OCI-LY7 (cell line): Measurements from ENCODE around the gene FAM117A. TPM values are rescaled to one million over a fixed set of nuclear protein-coding genes. Genes with fewer than 3 reads are reported as not detected.

Source experiments
- BruUV-seq: library from RNA; stranded (reverse); fragments of 400-500 nt; replicated peaks from 2 replicates; lab custom pipeline; 2021; lab: Mats Ljungman, UMichigan
- CTCF ChIA-PET: fragments of 300-600 bp; sonication (Branson Sonifier 250); formaldehyde crosslinking; loops from one replicate; lab custom pipeline; 2022; ENCODE audit warnings: antibody characterized with exemption; ENCODE audit not compliant: unreplicated experiment; lab: Charles Lee
- POLR2A ChIA-PET: fragments of 300-600 bp; sonication (Branson Sonifier 250); formaldehyde crosslinking; loops from one replicate; lab custom pipeline; 2022; ENCODE audit warnings: antibody characterized with exemption; lab: Charles Lee
- DNase-seq: peaks from one replicate; pipeline ENCODE4 v3.0.0-alpha.2; 2015; ENCODE audit warnings: low spot score
- H2AFZ ChIP-seq: fragments of 200-600 bp; sonication (generic), shearing (Covaris generic); 2 replicates; pipeline ENCODE4 v1.6.1; 2014; ENCODE audit warnings: mild to moderate bottlenecking, antibody characterized with exemption, low read length, moderate library complexity
- H3K27ac ChIP-seq: fragments of 200-600 bp; sonication (generic); 2 replicates; pipeline ENCODE4 v1.5.1; 2014; ENCODE audit warnings: mixed run types, low read depth, mild to moderate bottlenecking, moderate library complexity, low read length, inconsistent platforms; ENCODE audit not compliant: poor library complexity, severe bottlenecking
- H3K36me3 ChIP-seq: fragments of 200-600 bp; sonication (generic); 2 replicates; pipeline ENCODE4 v1.6.1; 2014; ENCODE audit warnings: mild to moderate bottlenecking, antibody characterized with exemption, low read length, moderate library complexity, mixed read lengths; ENCODE audit not compliant: insufficient read depth
- H3K4me1 ChIP-seq: fragments of 200-600 bp; sonication (generic); 2 replicates; pipeline ENCODE4 v1.5.1; 2014; ENCODE audit warnings: mild to moderate bottlenecking, low read length; ENCODE audit not compliant: insufficient read depth, poor library complexity, severe bottlenecking
- H3K4me2 ChIP-seq: fragments of 200-600 bp; sonication (generic); 2 replicates; pipeline ENCODE4 v1.6.1; 2014; ENCODE audit warnings: mild to moderate bottlenecking, low read length
- H3K4me3 ChIP-seq: fragments of 200-600 bp; sonication (generic); 2 replicates; pipeline ENCODE4 v1.5.1; 2014; ENCODE audit warnings: mild to moderate bottlenecking, low read depth, low read length; ENCODE audit not compliant: poor library complexity, severe bottlenecking
- H3K79me2 ChIP-seq: fragments of 200-600 bp; sonication (generic); 2 replicates; pipeline ENCODE4 v1.6.1; 2016; ENCODE audit warnings: low read depth, mild to moderate bottlenecking, low read length, moderate library complexity, mixed read lengths; ENCODE audit not compliant: insufficient read depth
- H3K9me2 ChIP-seq: fragments of 200-600 bp; sonication (generic); 2 replicates; pipeline ENCODE4 v1.6.1; 2016; ENCODE audit warnings: mild to moderate bottlenecking, low read length, mixed read lengths; ENCODE audit not compliant: insufficient read depth
- H3K9me3 ChIP-seq: fragments of 200-600 bp; sonication (generic); 2 replicates; pipeline ENCODE4 v1.6.1; 2014; ENCODE audit warnings: mild to moderate bottlenecking, mixed run types, low read length, mixed read lengths
- H4K20me1 ChIP-seq: fragments of 200-600 bp; sonication (generic); 2 replicates; pipeline ENCODE4 v1.6.1; 2014; ENCODE audit warnings: mild to moderate bottlenecking, antibody characterized with exemption, low read length, moderate library complexity, mixed read lengths; ENCODE audit not compliant: insufficient read depth
- EZH2phosphoT487 ChIP-seq: fragments of 200-600 bp; sonication (generic); IDR thresholded peaks from 2 replicates; pipeline ENCODE4 v1.6.1; 2018; ENCODE audit warnings: low read depth, borderline replicate concordance, mild to moderate bottlenecking, mixed run types, antibody characterized with exemption, low read length, moderate library complexity, mixed read lengths
- intact Hi-C: fragments of 100-400 bp; cut with micrococcal nuclease; formaldehyde crosslinking; loops from one replicate; pipeline ENCODE4 v1.10.0; 2022; ENCODE audit not compliant: unreplicated experiment
- total RNA-seq, 2 experiments: library from RNA; depleted of rRNA in 1 of 2; stranded (reverse); fragments of >200 nt in 1 of 2; shearing (Covaris generic) in 1 of 2; gene quantifications; 2 replicates each; pipeline ENCODE4 v1.2.3, GENCODE V29; 2014 to 2022
- TF ChIP-seq, protein P1 (sequence below): fragments of 200-600 bp; sonication (generic); conservative IDR thresholded peaks from 2 replicates; pipeline ENCODE4 v1.5.1; 2014; ENCODE audit warnings: mild to moderate bottlenecking, antibody characterized with exemption, low read length, moderate library complexity, mixed read lengths

FAM117A gene
- total RNA-seq, 2 experiments from 2014 or later, result 40.4 to 44.3 TPM

GRCh38 chr17:49715216-49715615, 48.7 kb downstream of the FAM117A start:
- Histone ChIP-seq H4K20me1 (no peaks in the 10 kb centered on the region; the same call in 1 of the 2 replicates), H3K27ac (no peak overlapping the region), H3K9me3 (no peaks in the 10 kb centered on the region), H3K4me1 (no peaks in the 10 kb centered on the region), H3K4me2 (no peak overlapping the region), H3K36me3 (peaks cover 92% of the 10 kb centered on the region), H3K9me2 (no peaks in the 10 kb centered on the region), H3K4me3 (no peak overlapping the region), H3K79me2 (no peaks in the 10 kb centered on the region), H2AFZ (no peak overlapping the region)
- BruUV-seq, result no TSS peak
- TF ChIP-seq EZH2phosphoT487, result no peak
- POLR2A ChIA-PET, result interaction anchor here (0.8 to 1.1 kb wide), 3 partner anchors 8 to 49 kb away, joined by 3 read pairs; partner anchors contain the start of gene FAM117A
- intact Hi-C loops, result no loop called here
- CTCF ChIA-PET, result interaction anchor here (0.7 kb wide), 1 partner anchor 11 kb away, joined by 3 read pairs; no protein-coding TSS in a partner anchor
- no peak for DNase-seq

DNA sequence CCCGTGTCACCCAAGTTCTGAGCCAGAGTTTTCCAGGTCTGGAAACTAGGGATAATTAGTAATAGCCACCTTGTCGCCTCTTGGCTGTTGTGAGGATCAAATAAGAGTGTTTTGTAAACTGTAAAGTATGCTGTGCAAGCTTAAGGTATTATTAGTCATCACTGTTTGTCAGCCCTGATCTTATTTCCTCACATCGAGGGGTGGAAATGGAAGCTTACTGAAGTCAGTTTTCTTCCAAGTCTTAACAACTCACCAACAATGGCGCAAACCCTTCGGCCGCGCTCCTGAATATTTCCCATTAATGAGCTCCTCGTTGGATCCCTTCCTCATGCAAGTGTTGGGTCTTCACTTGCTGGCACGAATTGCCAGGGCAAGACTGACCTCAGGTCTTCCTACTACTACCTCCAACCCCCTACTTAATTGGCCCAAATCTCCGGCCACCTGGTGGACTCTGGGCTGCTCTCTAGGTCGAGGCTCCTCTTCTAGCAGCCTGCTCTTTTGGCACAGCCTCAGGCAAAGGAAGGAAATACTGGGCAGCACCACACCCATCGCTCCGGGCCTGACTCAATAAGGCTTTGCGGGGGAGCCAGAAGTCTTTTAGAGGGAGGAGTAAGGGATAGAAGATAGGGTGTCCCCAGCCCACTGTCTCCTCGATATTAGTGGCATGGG, 55.3 kb downstream of the FAM117A start:
- Histone ChIP-seq H3K4me1 (peaks cover 19% of the 10 kb centered on the region), H3K9me3 (no peaks in the 10 kb centered on the region), H3K79me2 (peaks cover 15% of the 10 kb centered on the region; the same call in 1 of the 2 replicates), H3K4me3 (peak overlapping the region; percentile 20), H4K20me1 (no peaks in the 10 kb centered on the region), H3K27ac (no peak overlapping the region), H3K4me2 (peak overlapping the region; percentile 30; the same call in 1 of the 2 replicates), H3K36me3 (peaks cover 59% of the 10 kb centered on the region), H3K9me2 (no peaks in the 10 kb centered on the region), H2AFZ (no peak overlapping the region)
- TF ChIP-seq, protein P1, sequence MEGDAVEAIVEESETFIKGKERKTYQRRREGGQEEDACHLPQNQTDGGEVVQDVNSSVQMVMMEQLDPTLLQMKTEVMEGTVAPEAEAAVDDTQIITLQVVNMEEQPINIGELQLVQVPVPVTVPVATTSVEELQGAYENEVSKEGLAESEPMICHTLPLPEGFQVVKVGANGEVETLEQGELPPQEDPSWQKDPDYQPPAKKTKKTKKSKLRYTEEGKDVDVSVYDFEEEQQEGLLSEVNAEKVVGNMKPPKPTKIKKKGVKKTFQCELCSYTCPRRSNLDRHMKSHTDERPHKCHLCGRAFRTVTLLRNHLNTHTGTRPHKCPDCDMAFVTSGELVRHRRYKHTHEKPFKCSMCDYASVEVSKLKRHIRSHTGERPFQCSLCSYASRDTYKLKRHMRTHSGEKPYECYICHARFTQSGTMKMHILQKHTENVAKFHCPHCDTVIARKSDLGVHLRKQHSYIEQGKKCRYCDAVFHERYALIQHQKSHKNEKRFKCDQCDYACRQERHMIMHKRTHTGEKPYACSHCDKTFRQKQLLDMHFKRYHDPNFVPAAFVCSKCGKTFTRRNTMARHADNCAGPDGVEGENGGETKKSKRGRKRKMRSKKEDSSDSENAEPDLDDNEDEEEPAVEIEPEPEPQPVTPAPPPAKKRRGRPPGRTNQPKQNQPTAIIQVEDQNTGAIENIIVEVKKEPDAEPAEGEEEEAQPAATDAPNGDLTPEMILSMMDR, result peak; percentile 59
- TF ChIP-seq EZH2phosphoT487, result no peak
- POLR2A ChIA-PET, result interaction anchor here (0.8 to 3.1 kb wide), 7 partner anchors 12 to 79 kb away, joined by 3 to 11 read pairs (median 3); no protein-coding TSS in a partner anchor
- intact Hi-C loops, result loop anchor here (1.0 to 10.0 kb wide), 6 partner anchors 38 to 294 kb away; partner anchors contain the start of genes DLX3, KAT7 and PHB1
- CTCF ChIA-PET, result interaction anchor here (1.0 to 1.4 kb wide), 2 partner anchors 13 to 39 kb away, joined by 3 read pairs; no protein-coding TSS in a partner anchor
- BruUV-seq, result no TSS peak
- DNase-seq, result no peak

GRCh38 chr17:49707608-49708514, 56.1 kb downstream of the FAM117A start, which contains the start of gene SLC35B1:
Gene SLC35B1, minus strand, starts transcription at chr17:49707964. Its CDS starts 131 bp downstream, at chr17:49707833.
- TF ChIP-seq, protein P1, result peak; percentile 97
- no peak for TF ChIP-seq EZH2phosphoT487
- Histone ChIP-seq H3K36me3 (peaks cover 60% of the 10 kb centered on the region), H2AFZ (peak within 1 kb of the TSS; percentile 10; the same call in 1 of the 2 replicates), H3K9me3 (no peaks in the 10 kb centered on the region), H3K4me3 (peak within 1 kb of the TSS; percentile 96), H3K79me2 (peaks cover 15% of the 10 kb centered on the region; the same call in 1 of the 2 replicates), H3K4me2 (peak within 1 kb of the TSS; percentile 96), H3K4me1 (peaks cover 19% of the 10 kb centered on the region), H3K9me2 (no peaks in the 10 kb centered on the region), H3K27ac (peak within 1 kb of the TSS; percentile 53), H4K20me1 (no peaks in the 10 kb centered on the region)
- CTCF ChIA-PET, result interaction anchor here (1.0 to 1.4 kb wide), 2 partner anchors 12 to 39 kb away, joined by 3 read pairs; no protein-coding TSS in a partner anchor
- POLR2A ChIA-PET, result interaction anchor here (0.6 to 3.1 kb wide), 8 partner anchors 10 to 444 kb away, joined by 3 to 11 read pairs (median 3); no protein-coding TSS in a partner anchor
- peak; percentile 99 for DNase-seq
- BruUV-seq, result no TSS peak
- intact Hi-C loops, result loop anchor here (1.0 to 10.0 kb wide), 6 partner anchors 38 to 293 kb away; partner anchors contain the start of genes DLX3, KAT7 and PHB1
